GM21367 (cell line): ENCODE measurements around the gene SMYD1.

ENCODE experiments used
- ATAC-seq: cut with Tn5 transposase; IDR thresholded peaks from one replicate; pipeline ENCODE4 v1.9.1; 2021; ENCODE audit not compliant: unreplicated experiment

Gene SMYD1

DNA sequence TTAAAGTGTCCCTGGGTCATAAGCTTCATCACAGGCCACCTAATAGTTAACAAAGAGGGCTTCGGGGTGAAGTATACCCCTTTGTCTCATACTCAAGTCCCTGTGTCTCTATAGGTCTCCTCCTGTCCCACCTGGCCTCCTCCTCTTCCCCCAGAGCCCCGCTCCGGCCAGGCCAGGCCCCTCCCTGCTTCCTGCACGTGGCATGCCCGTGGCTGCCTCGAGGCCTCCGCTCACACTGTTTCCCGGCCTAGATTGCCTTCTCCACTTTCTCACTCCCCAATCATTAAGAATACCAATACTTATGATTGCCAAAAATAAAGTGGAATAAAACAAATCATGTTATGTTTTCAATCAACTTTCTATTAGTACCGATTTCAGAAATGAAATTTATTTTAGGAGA, 18.8 kb downstream of the SMYD1 start:
- no peak for ATAC-seq

DNA sequence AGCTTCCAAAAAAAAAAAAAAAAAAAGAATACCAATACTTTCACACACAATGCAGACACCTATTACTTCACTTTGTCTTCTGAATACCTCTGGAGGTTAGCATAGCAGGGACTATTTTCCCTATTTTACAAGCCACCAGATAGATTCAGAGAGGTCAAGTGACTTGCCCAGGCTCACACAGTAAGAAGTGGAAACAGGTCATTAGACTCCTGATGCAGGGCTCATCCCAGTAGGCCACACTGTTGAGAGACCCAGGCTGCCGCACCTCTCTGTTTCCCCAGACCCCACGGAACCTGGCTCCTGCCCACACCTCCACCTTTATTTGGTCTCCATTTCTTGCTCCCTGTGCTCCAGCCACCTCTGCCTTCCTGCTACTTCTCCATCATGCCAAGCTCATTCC, 19.4 kb downstream of the SMYD1 start:
- ATAC-seq = no peak

DNA sequence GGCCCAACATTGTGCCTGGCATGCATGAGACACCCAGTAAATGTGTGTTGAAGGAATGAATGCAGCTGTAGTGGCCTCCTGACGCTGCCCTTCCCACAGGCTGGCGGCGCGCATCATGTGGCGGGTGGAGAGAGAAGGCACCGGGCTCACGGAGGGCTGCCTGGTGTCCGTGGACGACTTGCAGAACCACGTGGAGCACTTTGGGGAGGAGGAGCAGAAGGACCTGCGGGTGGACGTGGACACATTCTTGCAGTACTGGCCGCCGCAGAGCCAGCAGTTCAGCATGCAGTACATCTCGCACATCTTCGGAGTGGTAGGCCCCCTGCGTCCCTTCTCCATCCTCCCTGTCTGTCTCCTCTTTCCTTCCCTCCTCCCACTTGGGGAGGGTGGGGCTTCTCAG, 20.1 kb downstream of the SMYD1 start:
- ATAC-seq = no peak

DNA sequence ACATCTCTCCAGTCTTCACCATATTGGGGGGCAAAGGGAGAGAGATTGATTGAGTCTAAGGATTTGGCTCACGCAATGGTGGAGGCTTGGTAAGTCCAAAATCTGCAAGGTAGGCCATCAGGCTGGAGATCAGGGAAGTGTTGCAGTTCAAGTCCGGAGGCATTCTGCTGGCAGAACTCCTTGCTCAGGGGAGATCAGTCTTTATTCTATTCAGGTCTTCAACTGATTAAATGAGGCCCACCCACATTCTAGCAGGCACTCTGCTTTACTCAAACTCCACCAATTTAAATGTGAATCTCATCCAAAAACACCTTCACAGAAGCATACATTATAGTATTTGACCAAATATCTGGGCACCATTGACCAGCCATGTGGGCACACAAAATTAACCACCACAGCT, 21.4 kb downstream of the SMYD1 start:
- ATAC-seq = no peak

DNA sequence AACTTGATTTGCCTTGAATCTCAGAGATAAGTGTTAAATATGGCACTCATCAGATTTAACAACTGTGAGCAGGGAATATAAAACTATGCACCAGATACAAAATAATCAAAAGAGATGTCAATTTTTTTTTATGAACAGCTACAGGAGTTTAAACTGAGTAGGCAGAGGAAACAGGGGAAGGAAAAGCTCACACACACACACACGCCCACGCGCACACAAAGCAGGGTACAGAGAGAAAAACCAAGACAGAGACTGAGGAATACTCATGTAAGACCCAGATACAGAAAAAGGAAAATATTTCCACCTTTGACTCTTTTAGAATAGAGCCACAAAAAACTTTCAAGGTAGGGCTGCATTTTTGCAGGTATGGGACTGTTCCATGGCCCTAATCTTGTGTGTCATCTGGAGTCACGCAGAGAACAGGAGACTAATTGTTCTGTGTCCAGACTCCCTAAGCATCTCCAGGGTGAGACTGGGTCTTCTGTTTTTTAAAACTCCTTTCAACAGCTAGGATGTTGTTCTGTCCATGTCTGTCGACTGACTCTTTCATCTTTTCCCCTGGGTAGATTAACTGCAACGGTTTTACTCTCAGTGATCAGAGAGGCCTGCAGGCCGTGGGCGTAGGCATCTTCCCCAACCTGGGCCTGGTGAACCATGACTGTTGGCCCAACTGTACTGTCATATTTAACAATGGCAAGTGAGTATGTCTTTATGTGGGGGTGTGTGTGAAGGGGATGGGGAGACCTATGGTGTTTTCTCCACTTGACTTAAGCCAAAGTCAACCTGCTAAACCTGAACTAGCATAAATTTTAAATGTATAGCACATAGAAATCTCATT, 23.0 kb downstream of the SMYD1 start:
- ATAC-seq = no peak

DNA sequence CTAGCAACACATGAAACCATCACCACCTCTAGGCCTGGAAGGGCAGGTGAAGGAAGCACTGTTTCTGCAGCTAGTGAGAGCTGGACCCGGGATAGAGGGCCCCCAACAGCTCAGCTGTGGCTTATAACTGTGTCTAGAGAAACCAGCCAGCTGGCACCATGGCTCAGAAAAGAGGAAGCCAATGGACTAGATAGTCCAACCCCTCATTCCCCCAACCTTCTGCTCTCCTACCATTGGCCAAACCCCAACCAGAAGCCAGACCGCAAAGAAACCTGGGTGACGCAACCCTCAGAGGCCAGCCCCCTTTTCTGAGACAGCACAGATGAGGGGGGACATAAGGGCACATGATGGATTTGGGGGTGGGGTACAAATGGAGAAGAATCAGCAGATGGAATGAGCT, 24.3 kb downstream of the SMYD1 start:
- no peak for ATAC-seq

DNA sequence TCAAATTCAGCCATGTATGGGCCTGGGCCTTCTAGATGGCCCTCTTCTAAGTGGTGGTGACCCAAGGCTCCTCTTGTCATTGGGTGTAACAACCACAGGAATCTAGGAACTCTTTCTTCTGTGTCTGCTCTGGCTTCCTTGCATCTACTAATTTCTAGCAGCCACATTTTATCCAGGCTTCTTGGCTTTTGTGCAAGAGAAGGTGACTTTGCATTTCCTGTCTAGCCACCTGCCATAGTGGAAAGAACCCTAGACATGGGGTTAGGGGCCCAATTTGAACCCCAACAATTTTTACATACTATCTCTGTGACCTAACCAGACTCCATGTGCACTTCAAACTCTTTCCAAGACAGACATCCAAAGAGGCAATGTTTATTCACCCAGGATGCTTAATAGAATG, 25.1 kb downstream of the SMYD1 start:
- no peak for ATAC-seq

DNA sequence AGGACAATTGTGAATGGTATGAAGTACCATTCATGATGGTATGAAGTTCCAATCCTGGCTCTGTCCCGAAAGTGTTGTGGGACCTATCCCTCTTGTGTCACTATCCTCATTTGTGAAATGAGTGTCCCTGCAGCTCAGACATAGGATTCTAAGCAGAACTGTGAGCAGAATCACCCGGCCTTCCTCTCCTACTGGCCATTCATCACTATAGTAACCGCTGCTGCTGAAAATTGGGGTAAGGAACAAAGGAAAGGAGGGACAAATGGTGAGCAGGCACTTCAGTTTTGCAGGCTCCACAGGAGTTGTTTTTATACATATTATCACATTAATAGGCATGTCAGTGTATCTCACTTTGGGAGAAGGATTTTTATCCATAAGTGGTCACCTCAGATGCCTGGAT, 27.4 kb downstream of the SMYD1 start:
- ATAC-seq = no peak

DNA sequence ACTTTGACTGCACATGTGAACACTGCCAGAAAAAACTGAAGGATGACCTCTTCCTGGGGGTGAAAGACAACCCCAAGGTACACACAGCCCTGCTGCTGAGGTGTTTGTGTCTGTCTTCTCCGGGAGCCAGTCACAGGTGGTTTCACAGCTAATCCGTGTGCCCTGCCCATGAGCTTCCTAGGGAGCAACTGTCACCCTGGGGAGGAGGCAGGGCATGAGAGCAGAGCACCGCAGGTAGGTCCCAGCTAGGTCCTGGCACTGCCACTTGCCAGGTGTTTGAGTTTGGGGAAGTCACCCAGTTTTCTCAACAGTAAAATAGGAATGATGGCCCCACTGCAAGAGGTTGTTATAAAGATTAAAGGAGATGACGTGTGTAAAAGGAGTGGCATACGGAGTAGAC, 29.1 kb downstream of the SMYD1 start:
- no peak for ATAC-seq

DNA sequence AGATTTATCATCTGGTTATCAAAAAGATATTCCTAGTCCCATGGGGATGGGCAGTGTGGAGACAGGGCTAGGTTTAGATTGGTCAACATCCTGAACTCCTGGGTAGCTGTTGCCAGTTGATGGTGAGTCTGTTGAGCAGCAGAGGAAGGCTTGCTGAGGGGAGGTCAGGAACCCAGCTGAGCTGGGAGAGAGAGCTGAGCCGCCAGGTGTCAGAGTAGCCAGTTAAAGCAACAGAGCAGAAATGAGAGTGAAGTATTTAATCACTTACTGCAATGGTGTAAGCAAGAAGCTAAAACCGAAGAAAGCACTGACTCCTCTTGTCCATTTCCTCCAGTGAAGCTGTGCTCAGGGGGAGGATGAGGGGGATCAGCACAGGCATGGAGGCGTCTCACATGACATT, 29.6 kb downstream of the SMYD1 start:
- ATAC-seq = no peak

DNA sequence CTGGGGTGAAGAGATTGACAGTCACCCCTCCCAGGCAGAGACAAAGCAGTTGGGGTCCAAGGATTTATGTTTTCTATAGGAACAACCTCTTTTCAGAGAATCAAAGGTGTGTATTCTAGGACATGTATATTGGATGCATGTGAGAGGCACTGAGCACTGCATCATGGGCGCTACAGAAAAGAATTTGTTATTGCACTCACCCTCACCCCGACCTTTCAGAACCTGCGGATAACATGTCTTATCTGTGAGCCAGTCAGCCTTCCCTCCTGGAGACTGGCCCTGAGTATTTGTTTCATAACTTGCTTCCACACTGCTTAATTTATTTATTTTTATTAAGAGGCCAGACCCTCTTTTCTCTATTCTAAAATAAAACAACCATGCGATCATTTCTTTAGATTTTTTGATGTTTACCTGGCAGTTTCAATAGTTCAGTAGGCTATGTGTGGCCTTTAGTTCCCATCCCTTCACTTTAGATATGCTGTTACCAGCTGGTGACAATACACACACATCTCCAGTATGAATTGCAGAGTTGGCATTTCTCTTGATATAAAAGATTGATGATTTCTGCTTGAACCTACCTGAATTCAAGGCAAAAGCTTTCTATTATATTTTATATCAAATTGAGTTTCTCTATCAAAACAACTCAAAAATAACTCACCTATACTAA, 30.4 kb downstream of the SMYD1 start:
- ATAC-seq = no peak

DNA sequence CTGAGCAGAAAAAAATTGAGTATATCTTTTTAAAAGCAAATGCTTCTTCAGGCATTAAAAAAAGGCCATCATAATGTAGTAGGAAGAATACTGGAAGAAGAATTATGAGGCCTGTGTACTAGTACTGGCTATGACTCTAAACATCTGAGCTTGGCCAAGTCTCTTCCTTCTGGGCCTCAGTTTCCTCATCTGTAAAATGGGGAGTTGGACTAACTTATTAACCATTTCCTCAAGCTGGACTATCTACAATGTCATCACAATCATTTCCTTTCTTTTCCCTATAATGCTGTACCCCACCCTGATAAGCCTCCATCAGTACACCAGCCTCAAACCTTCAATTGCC, 30.9 kb downstream of the SMYD1 start:
- no peak for ATAC-seq

DNA sequence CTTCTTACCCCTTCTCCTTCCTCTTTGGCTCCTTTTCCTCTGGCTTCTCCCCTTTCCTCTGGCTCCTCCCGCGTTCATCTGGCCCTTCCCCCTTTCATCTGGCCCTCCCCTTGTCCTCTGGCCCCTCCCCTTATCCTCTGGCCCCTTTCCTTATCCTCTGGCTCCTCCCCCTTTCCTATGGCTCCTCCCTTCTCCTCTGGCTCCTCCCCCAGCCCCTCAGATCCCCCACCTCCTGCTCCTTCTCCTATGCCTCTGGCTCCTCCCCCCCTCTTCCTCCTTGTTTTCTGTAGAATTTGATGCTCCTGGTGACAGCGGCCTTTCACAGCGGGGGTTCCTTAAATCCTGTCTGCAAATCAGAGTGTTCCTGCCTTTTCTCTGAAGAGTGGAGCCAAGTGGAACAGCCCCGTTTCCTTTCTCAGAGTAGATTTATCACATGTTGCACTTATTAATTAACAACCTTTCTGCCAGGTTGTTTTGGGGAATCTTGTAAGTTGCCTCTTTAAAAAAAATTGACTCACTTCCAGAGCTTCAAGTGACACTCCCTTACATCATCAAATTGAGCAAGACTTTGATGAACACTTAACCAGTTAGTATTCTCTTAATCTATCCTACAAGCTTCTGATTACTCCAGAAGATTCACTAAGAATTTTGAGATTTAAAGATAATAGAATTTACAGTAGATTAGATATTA, 32.3 kb downstream of the SMYD1 start:
- no peak for ATAC-seq

DNA sequence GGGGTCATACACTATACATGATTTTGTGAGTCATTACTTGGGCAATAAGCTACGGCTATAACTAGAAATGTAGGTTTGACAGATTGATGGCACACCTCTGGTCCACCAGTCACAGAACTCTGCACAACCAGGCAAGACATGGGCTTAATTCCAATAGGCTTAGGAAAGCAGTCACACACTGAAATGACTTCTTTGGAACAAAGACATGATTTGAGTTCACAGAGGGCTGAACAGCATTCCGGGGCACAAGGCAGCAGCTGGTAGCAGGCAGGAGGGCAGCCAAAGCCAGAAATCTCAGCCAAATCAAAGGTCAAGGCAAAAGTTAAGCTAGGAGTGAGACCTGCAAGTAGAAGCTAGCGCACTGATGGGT, 32.8 kb downstream of the SMYD1 start:
- no peak for ATAC-seq

DNA sequence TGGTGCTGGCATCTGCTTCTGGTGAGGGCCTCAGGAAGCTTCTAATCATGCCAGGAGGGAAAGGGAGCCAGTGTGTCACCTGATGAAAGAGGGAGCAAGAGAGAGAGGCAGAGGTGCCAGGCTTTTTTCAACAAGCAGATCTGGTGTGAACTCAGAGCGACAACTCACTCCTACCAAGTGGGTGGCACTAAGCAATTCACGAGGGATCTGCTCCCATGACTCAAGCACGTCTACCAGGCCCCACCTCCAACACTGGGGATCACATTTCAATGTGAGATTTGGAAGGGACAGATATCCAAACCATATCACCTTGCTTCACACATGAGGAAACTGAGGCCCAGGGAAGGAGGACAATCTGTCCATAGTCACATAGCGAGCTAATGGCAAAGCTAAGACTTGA, 41.2 kb downstream of the SMYD1 start:
- ATAC-seq = no peak

DNA sequence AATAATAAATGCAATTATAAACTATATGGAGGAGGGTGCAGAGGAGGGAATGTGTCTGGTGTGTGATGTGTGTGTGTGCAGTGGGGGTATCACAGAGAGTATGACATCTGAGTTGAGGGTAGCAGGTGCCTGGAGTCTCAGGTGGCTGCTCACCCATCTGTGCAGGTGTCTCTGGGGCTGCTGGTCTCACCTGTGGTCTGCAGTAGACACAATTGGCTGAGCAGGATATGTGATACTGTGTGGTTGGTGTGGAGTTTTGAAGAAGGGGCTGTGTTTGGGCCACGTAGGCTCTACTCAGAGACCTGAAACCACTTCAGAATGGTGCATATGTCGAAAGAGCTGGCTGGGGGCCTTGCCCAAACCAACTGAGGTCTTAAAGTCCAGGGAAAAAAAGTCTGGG, 43.2 kb downstream of the SMYD1 start:
- no peak for ATAC-seq

DNA sequence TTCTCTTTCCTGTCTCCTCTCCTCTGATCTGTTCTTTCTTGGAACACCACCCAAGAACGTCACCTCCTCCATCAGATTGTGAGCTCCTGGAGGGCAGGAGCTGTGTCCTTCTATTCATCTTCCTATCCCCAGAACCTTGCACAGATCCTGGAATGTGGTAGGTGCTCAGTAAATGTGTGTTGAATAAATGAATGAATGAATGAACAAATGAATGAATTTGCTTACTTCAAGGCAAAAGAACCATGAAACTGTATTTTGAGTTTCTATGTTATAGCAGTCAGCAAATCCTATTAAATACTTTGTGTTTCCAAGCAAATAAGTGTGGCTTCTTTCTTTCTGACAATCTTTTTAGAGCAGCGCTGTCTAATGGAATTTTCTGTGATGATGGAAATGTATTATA, 45.4 kb downstream of the SMYD1 start:
- ATAC-seq = no peak

DNA sequence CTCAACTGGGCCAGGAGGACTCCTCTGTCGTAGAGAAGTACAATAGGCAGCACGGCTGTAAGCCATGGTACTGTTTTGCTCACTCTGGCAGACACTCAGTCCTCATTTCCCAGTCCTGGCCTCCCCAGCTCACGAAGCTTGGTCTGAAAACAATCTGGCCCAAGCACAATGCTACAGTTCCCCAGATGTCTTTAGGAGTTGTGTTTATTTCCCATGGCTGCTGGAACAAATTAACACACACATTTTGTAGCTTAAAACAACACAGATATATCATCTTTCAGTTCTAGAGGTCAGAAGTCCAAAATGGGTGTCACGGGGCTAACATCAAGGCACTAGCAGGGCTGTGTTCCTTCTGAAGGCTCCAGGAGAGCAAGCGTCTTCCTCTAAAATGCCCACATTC, 47.3 kb downstream of the SMYD1 start:
- no peak for ATAC-seq

DNA sequence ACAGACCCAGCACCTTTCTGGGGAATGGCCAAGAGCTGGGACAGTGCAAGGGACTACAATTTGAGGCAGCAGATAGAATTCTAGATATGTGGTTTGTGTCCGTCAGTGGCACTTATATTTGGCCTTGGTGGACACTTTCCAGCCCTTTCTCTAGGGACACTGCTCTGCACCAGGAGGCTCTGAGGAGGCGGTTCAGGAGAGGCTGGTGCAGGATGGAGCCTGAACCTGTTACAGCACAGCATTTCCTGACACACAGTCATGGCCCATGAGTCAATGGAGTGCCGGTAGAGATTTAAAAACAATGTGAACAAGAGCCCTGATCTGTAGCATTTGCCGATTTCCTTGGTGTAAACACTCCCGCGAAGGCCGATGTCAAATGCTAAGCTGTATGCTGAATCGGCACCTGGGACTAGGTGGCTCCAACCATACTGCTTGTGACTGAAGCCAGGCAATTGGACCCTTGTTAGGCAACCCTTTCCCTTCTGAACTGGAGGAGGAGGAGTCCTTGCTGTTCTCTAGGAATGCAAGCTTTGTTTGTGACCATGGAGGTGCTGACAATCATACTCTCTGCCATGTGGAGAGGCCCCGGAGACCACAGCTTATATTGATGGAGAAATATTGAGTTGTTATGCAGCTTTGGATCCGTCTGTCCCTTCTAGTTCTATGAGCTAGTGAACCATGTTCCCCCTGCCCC, 48.3 kb downstream of the SMYD1 start:
- no peak for ATAC-seq

DNA sequence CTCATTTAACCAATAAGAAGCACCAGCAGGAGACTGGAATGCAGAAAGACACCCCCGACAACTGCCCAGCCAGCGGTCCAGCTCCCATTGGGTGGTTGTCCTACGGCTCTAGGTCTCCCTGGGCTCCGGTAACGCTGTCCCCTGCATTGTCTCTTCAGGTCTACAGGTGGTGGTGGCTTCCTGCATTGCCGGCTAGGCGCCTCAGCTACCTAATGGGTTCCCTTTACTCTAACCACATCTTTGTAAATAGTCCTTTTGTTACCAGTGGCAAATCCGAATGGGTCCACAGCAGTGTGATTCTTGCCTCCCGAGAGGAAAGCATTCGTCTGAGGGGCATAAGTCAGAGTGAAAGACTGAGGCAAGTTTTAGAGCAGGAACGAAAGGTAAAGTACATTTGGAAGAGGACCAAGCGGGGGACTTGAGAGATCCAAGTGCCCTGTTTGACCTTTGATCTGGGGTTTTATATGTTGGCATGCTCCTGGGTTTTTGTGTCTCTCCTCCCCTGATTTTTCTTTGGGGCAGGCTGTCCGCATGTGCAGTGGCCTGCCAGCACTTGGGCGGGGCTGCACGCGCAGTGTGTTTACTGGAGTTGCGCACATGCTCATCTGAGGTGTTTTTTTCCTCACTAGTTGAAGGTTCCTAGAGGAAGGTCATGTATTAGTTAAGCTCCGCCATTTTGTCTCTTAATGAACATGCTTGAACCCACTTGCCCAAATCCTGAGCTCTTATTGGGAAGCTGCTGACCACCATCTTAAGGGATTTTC, 49.2 kb downstream of the SMYD1 start:
- no peak for ATAC-seq

DNA sequence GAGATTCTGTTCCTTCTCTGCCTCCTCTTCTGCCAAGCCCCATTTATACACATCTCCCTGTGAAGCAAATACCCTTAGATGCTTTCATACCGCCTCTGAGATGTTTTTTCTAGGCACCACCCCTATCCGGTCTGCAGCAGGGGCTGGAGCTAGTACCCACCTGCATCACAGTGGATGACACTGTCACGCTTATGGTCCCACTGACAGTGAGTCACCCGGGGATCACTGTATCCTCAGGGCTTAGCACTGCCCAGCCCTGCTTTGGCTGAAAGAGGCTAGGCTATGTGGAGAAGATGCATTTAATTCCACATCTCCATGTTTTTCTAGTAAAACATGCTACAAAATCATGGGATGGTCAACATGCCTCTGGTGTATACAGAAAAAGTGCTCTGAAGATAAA, 50.3 kb downstream of the SMYD1 start:
- no peak for ATAC-seq
